IgD-negative memory B cell (primary cell): ENCODE measurements around the gene CCDC9B. TPM values are rescaled to one million over a fixed set of nuclear protein-coding genes. Genes with fewer than 3 reads are reported as not detected.

ENCODE experiments used
- H3K27ac Mint-ChIP-seq, 3 donors: one replicate each; pipeline ENCODE4 v1.8.0; 2020 to 2022; ENCODE audit warnings: mild to moderate bottlenecking in 3 of 3, mixed read lengths in 3 of 3, moderate library complexity in 1 of 3
- H3K27me3 Mint-ChIP-seq: one replicate; pipeline ENCODE4 v1.8.0; 2021; ENCODE audit warnings: mixed read lengths
- H3K36me3 Mint-ChIP-seq: one replicate; pipeline ENCODE4 v1.8.0; 2020; ENCODE audit warnings: mild to moderate bottlenecking, mixed read lengths
- H3K4me1 Mint-ChIP-seq, 3 donors: one replicate each; pipeline ENCODE4 v1.8.0; 2020 to 2022; ENCODE audit warnings: mixed read lengths in 3 of 3, mild to moderate bottlenecking in 1 of 3
- H3K4me3 Mint-ChIP-seq, 4 donors: one replicate each; pipeline ENCODE4 v1.8.0; 2020 to 2022; ENCODE audit warnings: mild to moderate bottlenecking in 4 of 4, mixed read lengths in 4 of 4, moderate library complexity in 3 of 4
- H3K9me3 Mint-ChIP-seq, 3 donors: one replicate each; pipeline ENCODE4 v1.8.0; 2020 to 2021; ENCODE audit warnings: mixed read lengths in 3 of 3, mild to moderate bottlenecking in 1 of 3
- polyA plus RNA-seq: library from polyadenylated mRNA; unstranded; fragments of 300-500 nt; fragmentation: Illumina TruSeq; gene quantifications from one replicate; pipeline ENCODE4 v1.2.3, GENCODE V29; 2021

The CCDC9B gene
- polyA plus RNA-seq, 1 donor from 2014 or later: 0.11 TPM

GRCh38 chr15:40302981-40303380 is 37.8 kb downstream of the CCDC9B start:
- peaks cover 10 to 20% (median 12%) of the 10 kb centered on the region in 3 donors for H3K4me1 Mint-ChIP-seq
- H3K9me3 Mint-ChIP-seq: peaks cover 0 to 9% (median 2%) of the 10 kb centered on the region in 3 donors
- peaks cover 14% of the 10 kb centered on the region for H3K36me3 Mint-ChIP-seq
- no peak overlapping the region for H3K27ac Mint-ChIP-seq
- no peaks in the 10 kb centered on the region for H3K27me3 Mint-ChIP-seq
- H3K4me3 Mint-ChIP-seq: no peak overlapping the region

DNA sequence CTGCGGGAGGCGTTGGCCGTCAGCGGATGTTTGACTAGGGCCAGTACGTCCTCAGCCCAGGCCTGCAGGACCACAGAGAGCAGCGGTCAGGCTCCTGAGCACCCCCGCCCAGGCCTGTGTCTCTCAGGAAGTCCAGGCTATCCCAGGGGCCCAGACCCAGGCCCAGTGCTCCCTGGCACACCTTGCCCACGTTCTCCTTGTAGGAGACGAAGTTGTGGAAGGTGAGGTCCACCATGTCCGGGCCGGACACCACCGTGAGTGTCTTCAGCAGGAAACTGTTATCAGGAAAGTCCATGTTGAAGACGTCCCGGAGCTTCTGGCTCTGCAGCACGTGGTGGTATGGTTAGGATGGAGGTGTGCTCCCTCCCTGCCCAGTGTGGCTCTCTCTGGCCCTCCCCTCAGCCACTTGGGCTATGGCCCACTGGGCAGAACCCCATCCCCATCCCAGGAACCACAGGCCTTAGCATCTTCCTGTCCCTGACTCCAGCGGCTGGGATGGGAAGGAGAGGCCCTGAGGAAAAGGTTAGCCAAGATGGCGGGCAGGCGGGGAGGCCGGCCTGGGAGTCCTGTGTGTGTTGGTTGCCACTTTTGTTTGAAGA is 38.4 kb downstream of the CCDC9B start:
- Mint-ChIP-seq H3K36me3 (peaks cover 14% of the 10 kb centered on the region), H3K27me3 (no peaks in the 10 kb centered on the region), H3K4me1 (peaks cover 10 to 20% (median 10%) of the 10 kb centered on the region in 3 donors), H3K4me3 (no peak overlapping the region), H3K27ac (no peak overlapping the region), H3K9me3 (peaks cover 0 to 9% (median 2%) of the 10 kb centered on the region in 3 donors)

DNA sequence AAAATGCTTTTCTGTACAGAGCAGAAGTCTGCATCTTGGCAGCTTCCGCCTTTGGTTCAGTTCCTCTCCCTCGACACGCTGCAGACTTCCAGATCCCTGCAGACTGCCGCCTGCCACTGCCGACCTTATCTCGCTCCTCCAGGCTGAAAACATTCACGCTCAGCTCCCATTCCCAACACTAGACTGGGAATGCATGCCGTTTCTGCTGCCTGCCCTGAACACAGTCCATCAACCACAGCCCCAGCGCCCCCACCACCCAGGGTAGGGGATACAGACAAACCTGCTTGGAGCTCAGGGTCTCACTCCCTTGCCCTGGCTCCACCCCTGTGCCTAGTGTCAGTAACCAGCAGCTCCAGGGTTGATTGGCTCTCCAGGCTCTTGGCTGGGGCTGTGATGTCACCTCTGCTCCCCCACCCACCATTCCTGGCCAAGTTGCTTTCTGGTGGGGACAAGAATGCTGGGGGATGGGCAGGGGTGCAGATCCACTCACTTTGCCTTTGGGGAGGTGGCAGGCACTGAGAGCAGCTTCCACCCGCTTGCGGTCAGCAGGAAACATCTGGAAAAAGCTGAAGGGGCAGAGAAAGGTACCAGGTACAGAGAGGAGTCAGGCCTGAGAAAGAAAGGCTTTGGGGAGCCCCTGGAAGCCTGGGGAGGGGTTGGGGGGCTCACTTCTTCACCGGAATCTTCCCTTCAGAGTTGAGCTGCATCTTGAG is 39.1 kb downstream of the CCDC9B start:
- Mint-ChIP-seq H3K9me3 (peaks cover 0 to 9% (median 2%) of the 10 kb centered on the region in 3 donors), H3K4me3 (peak overlapping the region in 1 of 4 donors; percentile 12), H3K27me3 (no peaks in the 10 kb centered on the region), H3K36me3 (peaks cover 14% of the 10 kb centered on the region), H3K27ac (no peak overlapping the region), H3K4me1 (peaks cover 7 to 16% (median 9%) of the 10 kb centered on the region in 3 donors)

GRCh38 chr15:40300771-40301170 is 40.0 kb downstream of the CCDC9B start:
- no peak overlapping the region for H3K27ac Mint-ChIP-seq
- peaks cover 0 to 11% (median 5%) of the 10 kb centered on the region in 3 donors for H3K4me1 Mint-ChIP-seq
- H3K4me3 Mint-ChIP-seq: no peak overlapping the region
- peaks cover 14% of the 10 kb centered on the region for H3K36me3 Mint-ChIP-seq
- peaks cover 0 to 9% (median 2%) of the 10 kb centered on the region in 3 donors for H3K9me3 Mint-ChIP-seq
- H3K27me3 Mint-ChIP-seq: no peaks in the 10 kb centered on the region

- Mint-ChIP-seq H3K36me3 (peaks cover 14% of the 10 kb centered on the region), H3K27me3 (no peaks in the 10 kb centered on the region), H3K27ac (no peak overlapping the region), H3K9me3 (peaks cover 0 to 9% (median 2%) of the 10 kb centered on the region in 3 donors), H3K4me1 (peaks cover 3 to 11% (median 5%) of the 10 kb centered on the region in 3 donors), H3K4me3 (no peak overlapping the region)
These were observed 40.4 kb downstream of the CCDC9B start for GRCh38 chr15:40300367-40300766.

GRCh38 chr15:40298216-40298935 is 42.4 kb downstream of the CCDC9B start:
- Mint-ChIP-seq H3K4me1 (peaks cover 0 to 3% (median 3%) of the 10 kb centered on the region in 3 donors), H3K36me3 (peaks cover 14% of the 10 kb centered on the region), H3K27me3 (no peaks in the 10 kb centered on the region), H3K9me3 (peaks cover 0 to 9% (median 2%) of the 10 kb centered on the region in 3 donors), H3K4me3 (no peak overlapping the region), H3K27ac (no peak overlapping the region)

DNA sequence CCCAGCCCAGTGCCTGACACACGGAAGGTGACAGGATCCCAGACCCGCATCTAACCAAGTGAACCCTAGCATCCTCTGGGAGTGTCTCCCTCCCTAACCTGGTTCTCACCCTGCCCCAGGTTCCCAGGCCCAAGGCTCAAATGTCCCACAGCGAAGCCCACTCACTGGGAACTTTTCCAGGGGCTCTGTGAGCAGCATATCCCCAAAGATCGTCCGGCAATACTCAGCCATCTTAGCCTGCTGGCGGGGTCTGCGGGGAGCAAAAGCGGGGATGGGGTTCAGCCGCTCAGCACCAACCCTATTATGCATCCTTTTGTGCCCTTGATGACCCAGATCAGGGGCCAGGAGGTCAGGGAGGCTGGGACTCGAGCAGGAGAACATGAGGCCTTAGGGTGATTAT is 43.4 kb downstream of the CCDC9B start:
- no peaks in the 10 kb centered on the region for H3K27me3 Mint-ChIP-seq
- peaks cover 11% of the 10 kb centered on the region for H3K36me3 Mint-ChIP-seq
- peaks cover 0 to 9% (median 2%) of the 10 kb centered on the region in 3 donors for H3K9me3 Mint-ChIP-seq
- peaks cover 0 to 3% (median 3%) of the 10 kb centered on the region in 3 donors for H3K4me1 Mint-ChIP-seq
- H3K27ac Mint-ChIP-seq: no peak overlapping the region
- no peak overlapping the region for H3K4me3 Mint-ChIP-seq

DNA sequence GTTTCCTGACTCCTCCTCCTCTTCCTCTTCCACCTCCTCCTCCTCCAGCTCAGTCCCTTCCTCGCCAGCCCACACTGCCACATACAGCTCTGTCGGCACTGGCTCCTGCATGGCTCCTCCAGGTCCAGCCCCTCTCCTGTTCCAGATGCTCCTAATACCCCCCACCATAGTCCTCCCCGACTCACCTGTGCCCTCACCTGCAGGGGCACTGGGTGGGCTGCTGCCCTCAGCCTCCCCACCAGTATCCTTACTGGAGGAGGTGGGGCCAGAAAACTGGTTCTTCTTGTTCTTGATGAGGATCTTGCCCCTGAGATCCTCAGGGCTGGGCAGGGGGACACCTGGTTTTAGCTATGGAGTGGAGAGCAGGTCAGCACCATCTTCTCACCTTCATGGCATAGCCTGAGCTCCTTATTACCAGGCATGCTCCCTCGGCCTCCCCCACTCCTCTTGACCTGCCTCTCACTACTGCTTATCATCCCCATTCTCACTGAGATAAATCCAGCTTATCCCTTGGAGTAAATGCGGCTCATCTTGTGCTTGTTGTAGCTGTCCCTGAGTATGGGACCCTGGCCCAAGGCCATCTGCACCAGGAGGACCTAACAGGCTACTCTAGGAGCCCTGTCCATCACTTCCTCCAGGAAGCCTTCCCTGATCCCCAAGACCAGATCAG is 44.0 kb downstream of the CCDC9B start:
- peaks cover 11% of the 10 kb centered on the region for H3K36me3 Mint-ChIP-seq
- no peaks in the 10 kb centered on the region for H3K27me3 Mint-ChIP-seq
- peaks cover 0 to 3% (median 3%) of the 10 kb centered on the region in 3 donors for H3K4me1 Mint-ChIP-seq
- H3K4me3 Mint-ChIP-seq: peak overlapping the region in 1 of 4 donors; percentile 45
- H3K27ac Mint-ChIP-seq: no peak overlapping the region
- peaks cover 0 to 9% (median 2%) of the 10 kb centered on the region in 3 donors for H3K9me3 Mint-ChIP-seq

- no peak overlapping the region for H3K27ac Mint-ChIP-seq
- H3K4me3 Mint-ChIP-seq: no peak overlapping the region
- H3K36me3 Mint-ChIP-seq: peaks cover 11% of the 10 kb centered on the region
- peaks cover 0 to 3% (median 3%) of the 10 kb centered on the region in 3 donors for H3K4me1 Mint-ChIP-seq
- no peaks in the 10 kb centered on the region for H3K27me3 Mint-ChIP-seq
- H3K9me3 Mint-ChIP-seq: peaks cover 0 to 9% (median 2%) of the 10 kb centered on the region in 3 donors
These were observed 44.7 kb downstream of the CCDC9B start for GRCh38 chr15:40295877-40296560.

GRCh38 chr15:40295297-40295696 is 45.4 kb downstream of the CCDC9B start:
- Mint-ChIP-seq H3K27me3 (no peaks in the 10 kb centered on the region), H3K9me3 (peaks cover 0 to 2% (median 0%) of the 10 kb centered on the region in 3 donors), H3K36me3 (peaks cover 7% of the 10 kb centered on the region), H3K4me1 (peaks cover 0 to 3% (median 3%) of the 10 kb centered on the region in 3 donors), H3K4me3 (no peak overlapping the region), H3K27ac (no peak overlapping the region)

DNA sequence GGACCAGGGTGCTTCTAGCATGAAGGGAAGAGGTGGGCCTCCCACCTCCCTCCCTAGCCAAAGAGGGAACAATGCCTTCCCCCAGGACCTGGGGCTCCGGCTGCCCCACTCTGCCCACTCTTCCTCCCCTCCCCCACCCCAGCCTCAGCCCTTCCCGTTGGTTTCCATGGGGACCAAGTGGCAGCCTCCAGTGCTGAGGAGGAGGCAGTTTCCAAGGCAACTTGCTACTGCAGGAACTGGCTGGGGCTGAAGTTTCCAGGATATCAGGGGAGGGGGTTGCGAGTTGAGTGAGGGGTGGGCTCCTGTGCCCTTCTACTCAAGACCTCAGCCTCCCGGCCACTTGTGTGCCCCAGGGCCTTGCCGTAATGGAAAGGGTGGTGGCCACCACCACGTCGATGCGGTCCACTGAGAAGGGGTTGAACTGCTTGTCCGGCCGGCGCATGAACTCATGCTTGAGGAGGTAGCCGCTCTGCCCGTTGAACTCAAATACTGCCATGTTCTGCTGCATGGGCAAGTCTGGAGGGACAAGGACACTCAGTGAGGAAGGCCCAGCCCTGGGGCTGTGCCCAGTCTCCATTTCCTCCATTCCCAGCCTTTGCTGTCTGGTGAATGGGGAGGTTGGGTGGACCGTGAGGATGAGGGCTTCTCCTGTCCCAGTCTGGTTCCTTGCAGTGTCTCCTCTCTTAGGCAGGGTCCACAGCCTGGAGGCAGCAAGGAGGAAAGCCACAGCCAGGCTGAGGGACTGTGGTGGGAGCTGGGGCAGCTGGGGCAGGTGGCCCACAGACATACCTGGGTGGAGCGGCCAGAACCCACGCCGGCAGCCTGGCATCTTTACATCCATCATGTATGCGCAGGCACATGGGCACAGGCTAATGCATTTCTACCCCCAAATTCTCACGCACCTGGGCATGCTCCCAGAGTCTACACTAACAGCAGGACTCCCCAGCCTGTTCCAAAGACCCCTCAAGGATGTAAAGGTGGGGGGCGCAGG is 46.5 kb downstream of the CCDC9B start:
- Mint-ChIP-seq H3K27me3 (no peaks in the 10 kb centered on the region), H3K4me3 (no peak overlapping the region), H3K36me3 (peaks cover under 1% of the 10 kb centered on the region), H3K9me3 (no peaks in the 10 kb centered on the region), H3K4me1 (peaks cover 0 to 6% (median 2%) of the 10 kb centered on the region in 3 donors), H3K27ac (no peak overlapping the region)

- Mint-ChIP-seq H3K27ac (no peak overlapping the region), H3K9me3 (no peaks in the 10 kb centered on the region), H3K4me1 (peaks cover 0 to 6% (median 3%) of the 10 kb centered on the region in 3 donors), H3K36me3 (no peaks in the 10 kb centered on the region), H3K27me3 (no peaks in the 10 kb centered on the region), H3K4me3 (no peak overlapping the region)
These were observed 47.7 kb downstream of the CCDC9B start for GRCh38 chr15:40293006-40293405.

- no peaks in the 10 kb centered on the region for H3K36me3 Mint-ChIP-seq
- H3K4me3 Mint-ChIP-seq: no peak overlapping the region
- H3K27me3 Mint-ChIP-seq: no peaks in the 10 kb centered on the region
- peaks cover 0 to 6% (median 3%) of the 10 kb centered on the region in 3 donors for H3K4me1 Mint-ChIP-seq
- no peak overlapping the region for H3K27ac Mint-ChIP-seq
- no peaks in the 10 kb centered on the region for H3K9me3 Mint-ChIP-seq
These were observed 48.5 kb downstream of the CCDC9B start for GRCh38 chr15:40292246-40292645.
